ENCODE measurements around the gene MAML2. TPM values are rescaled to one million over a fixed set of nuclear protein-coding genes. Genes with fewer than 3 reads are reported as not detected.

Gene MAML2
- total RNA-seq, 1 experiment from 2014 or later: 14.8 TPM

DNA sequence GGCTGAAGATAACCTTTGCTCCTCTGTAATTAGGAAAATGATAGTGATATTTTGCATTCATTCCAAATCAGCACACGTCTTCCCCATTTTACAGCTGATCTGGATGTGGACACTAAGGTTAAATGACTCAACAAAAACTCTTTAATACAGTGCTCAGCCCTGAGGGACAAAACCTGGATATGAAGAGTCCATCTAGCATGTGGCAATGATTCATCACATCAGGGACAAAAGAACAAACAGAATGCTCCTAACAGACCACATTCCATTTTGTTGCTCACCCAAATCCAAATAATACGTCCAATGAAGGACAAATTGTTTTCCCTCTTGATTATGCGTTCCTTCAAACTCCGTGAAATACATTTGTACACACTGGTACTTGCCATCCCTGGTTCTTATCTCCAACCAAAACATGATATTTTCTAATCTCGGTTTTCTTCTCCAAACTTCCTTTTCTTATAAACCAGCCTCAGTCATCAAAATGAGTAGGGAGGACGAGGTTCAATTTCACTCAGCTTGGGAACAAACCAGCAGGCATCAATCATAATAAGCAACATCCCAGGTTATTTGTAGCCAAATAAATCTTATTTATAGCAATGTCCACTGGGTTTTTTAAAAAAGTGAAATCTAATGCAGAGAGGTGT is 365.3 kb downstream of the MAML2 start:
- peak; percentile 89 for DNase-seq (ENCODE audit: low read depth)

- DNase-seq (ENCODE audit: low read depth): no peak
These were observed 366.4 kb downstream of the MAML2 start for GRCh38 chr11:95976550-95976949.

GRCh38 chr11:95975343-95975742 is 367.7 kb downstream of the MAML2 start:
- DNase-seq (ENCODE audit: low read depth): no peak

GRCh38 chr11:95972060-95972459 is 370.9 kb downstream of the MAML2 start:
- no peak for DNase-seq (ENCODE audit: low read depth)

GRCh38 chr11:95968585-95968984 is 374.4 kb downstream of the MAML2 start:
- DNase-seq (ENCODE audit: low read depth): peak; percentile 12

DNA sequence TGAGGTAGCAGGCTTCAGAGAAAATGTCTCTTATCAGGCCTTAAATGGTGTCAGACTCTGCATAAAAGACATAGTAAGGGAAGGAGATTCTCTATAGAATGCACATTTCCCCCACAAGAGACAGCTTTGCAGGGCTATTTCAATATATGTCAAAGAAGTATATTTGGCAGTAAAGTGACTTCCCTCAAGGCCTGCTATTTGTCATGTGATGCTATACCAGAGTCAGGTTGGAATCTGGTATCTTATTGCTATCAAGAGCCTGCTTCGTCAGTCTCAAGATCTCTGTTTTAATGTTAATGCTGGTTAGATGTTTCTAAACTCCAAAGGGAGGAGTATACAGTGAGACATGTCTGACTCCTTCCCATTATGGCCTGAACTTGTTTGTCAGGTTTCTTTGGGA is 378.7 kb downstream of the MAML2 start:
- DNase-seq (ENCODE audit: low read depth): no peak

GRCh38 chr11:95961758-95962157 is 381.2 kb downstream of the MAML2 start:
- DNase-seq (ENCODE audit: low read depth): no peak

- no peak for DNase-seq (ENCODE audit: low read depth)
These were observed 392.1 kb downstream of the MAML2 start for GRCh38 chr11:95950905-95951304.

DNA sequence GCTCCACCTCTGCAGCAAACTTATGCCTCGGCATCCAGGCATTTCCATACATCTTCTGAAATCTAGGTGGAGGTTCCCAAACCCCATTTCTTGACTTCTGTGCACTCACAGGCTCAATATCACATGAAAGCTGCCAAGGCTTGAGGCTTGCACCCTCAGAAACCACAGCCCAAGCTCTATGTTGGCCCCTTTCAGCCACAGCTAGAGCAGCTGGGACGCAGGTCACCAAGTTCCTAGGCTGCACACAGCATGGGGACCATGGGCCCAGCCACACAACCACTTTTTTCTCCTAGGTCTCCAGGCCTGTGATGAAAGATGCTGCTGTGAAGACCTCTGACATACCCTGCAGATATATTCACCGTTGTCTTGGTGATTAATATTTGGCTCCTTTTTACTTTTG is 394.4 kb downstream of the MAML2 start:
- DNase-seq (ENCODE audit: low read depth): no peak

GRCh38 chr11:95944623-95945022 is 398.4 kb downstream of the MAML2 start:
- no peak for DNase-seq (ENCODE audit: low read depth)

- DNase-seq (ENCODE audit: low read depth): no peak
These were observed 399.4 kb downstream of the MAML2 start for GRCh38 chr11:95943546-95943945.

DNA sequence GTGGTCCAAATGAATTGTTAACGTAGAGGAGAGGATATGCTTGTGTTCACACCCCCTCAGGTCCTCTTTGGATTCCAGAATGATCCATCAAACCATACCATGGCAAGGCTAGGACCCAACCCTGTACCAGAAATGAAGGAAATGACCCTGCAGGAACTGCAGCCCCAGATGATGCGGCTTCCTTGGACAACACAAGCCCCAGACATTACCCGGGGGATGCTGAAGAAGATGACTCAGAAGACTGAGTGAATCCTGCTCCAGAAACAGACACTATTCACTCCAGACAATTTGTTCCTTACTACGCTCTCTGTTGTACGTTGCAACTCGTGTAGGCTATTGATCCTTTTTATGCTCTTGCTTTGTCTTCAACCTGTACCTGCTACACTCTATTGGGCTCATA is 403.9 kb downstream of the MAML2 start:
- DNase-seq (ENCODE audit: low read depth): no peak

- no peak for DNase-seq (ENCODE audit: low read depth)
These were observed 405.6 kb downstream of the MAML2 start for GRCh38 chr11:95937358-95937757.

DNA sequence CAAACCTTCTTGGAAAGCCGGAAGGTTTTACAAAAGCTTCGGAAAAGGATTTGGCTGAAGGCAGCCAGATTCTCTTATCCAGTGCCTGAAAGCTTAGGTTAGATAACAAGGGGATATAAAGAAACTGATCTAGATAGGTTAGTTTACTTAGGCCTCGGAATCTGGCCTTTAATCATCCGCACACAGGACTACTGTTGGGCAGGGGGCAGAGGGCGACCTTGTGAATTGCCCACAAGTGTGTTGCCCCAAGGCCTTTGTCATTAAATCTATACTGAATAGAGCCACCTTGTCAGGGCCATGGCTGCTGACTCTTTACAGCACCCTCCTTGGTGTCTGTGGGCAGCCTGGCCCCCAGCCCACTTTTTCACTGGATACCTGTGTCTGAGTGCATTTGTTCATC is 409.4 kb downstream of the MAML2 start:
- DNase-seq (ENCODE audit: low read depth): no peak

- no peak for DNase-seq (ENCODE audit: low read depth)
These were observed 411.1 kb downstream of the MAML2 start for GRCh38 chr11:95931916-95932315.

- DNase-seq (ENCODE audit: low read depth): no peak
These were observed 412.0 kb downstream of the MAML2 start for GRCh38 chr11:95930948-95931347.

- DNase-seq (ENCODE audit: low read depth): no peak
These were observed 416.3 kb downstream of the MAML2 start for GRCh38 chr11:95926726-95927125.

Other genes starting within 250 kb of the MAML2 start
- gene CCDC82, start 46.7 kb upstream of the MAML2 start, total RNA-seq (2014; rRNA removed; shearing (Covaris generic)): 16.0 and 19.3 TPM in 2 replicates
- 9.4 TPM in 2 replicates for gene JRKL, start 46.8 kb upstream of the MAML2 start, total RNA-seq (2014; rRNA removed; shearing (Covaris generic))